Sigmoid colon (tissue), 4 donors: ENCODE measurements around the gene PIP5K1C.

Experiments
- POLR2A ChIP-seq, 2 donors: fragments of 450-650 bp; IDR thresholded peaks; one replicate each; pipeline ENCODE4 v1.6.1; 2016; ENCODE audit warnings: antibody characterized with exemption in 2 of 2, mild to moderate bottlenecking in 2 of 2, moderate library complexity in 2 of 2
- POLR2AphosphoS5 ChIP-seq, 4 donors: sonication (generic); formaldehyde crosslinking; IDR thresholded peaks; one replicate each; pipeline ENCODE4 v1.6.1; 2017; ENCODE audit warnings: antibody characterized with exemption in 4 of 4
- TF ChIP-seq, protein P1 (sequence below), 4 experiments: fragments of 450-650 bp in 3 of 4; fragments of 200-600 bp in 1 of 4; IDR thresholded peaks; one replicate each; pipeline ENCODE4 v1.5.1; 2016 to 2019; ENCODE audit warnings: antibody characterized with exemption in 4 of 4, mild to moderate bottlenecking in 3 of 4, moderate library complexity in 2 of 4

DNA sequence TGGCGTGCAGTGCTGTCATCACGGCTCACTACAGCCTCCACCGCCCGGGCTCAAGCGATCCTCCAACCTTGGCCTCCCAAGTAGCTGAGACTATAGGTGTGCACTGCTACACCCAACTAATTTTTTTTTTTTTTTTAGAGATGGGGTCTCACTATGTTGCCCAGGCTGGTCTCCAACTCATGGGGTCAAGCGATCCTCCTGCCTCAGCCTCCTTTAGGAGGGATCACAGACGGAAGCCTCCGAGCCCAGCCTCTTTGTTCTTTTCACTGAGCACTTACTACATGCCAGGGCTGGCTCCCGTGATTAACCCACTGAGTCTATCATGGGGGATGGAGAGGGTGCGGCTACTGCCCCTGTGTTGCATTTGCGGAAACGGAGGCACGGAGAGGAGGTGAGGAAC is 60.8 kb downstream of the PIP5K1C start:
- TF ChIP-seq, protein P1, sequence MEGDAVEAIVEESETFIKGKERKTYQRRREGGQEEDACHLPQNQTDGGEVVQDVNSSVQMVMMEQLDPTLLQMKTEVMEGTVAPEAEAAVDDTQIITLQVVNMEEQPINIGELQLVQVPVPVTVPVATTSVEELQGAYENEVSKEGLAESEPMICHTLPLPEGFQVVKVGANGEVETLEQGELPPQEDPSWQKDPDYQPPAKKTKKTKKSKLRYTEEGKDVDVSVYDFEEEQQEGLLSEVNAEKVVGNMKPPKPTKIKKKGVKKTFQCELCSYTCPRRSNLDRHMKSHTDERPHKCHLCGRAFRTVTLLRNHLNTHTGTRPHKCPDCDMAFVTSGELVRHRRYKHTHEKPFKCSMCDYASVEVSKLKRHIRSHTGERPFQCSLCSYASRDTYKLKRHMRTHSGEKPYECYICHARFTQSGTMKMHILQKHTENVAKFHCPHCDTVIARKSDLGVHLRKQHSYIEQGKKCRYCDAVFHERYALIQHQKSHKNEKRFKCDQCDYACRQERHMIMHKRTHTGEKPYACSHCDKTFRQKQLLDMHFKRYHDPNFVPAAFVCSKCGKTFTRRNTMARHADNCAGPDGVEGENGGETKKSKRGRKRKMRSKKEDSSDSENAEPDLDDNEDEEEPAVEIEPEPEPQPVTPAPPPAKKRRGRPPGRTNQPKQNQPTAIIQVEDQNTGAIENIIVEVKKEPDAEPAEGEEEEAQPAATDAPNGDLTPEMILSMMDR (IDR thresholded peaks at IDR 0.05), result no peak
- TF ChIP-seq POLR2A (IDR thresholded peaks at IDR 0.05) (no peak), POLR2AphosphoS5 (IDR thresholded peaks at IDR 0.05) (no peak)
